ENCODE results near the gene ALDH3B2. TPM values are rescaled to one million over a fixed set of nuclear protein-coding genes. Genes with fewer than 3 reads are reported as not detected.
"Not testable (repeated sequence)": the region's sequence is repeated elsewhere in the genome, so short reads cannot be mapped to it uniquely, and the experiment has no call there.

The ALDH3B2 gene
- total RNA-seq, 2 experiments from 2014 or later = not detected

- DNase-seq (no peak), ATAC-seq (no peak)
- H3K27ac Mint-ChIP-seq = no peak overlapping the region
- H3K4me3 Mint-ChIP-seq = no peak overlapping the region
- ChIA-PET CTCF (no interaction called here), POLR2A (no interaction called here)
- H3K36me3 Mint-ChIP-seq (ENCODE audit: low read depth) = no peaks in the 10 kb centered on the region
- H3K4me1 Mint-ChIP-seq (ENCODE audit: low read depth) = no peaks in the 10 kb centered on the region
- no peaks in the 10 kb centered on the region for H3K9me3 Mint-ChIP-seq (ENCODE audit: insufficient read depth)
- H3K27me3 Mint-ChIP-seq (ENCODE audit: low read depth) = peaks cover 6% of the 10 kb centered on the region
These were observed 25.7 kb upstream of the ALDH3B2 start for GRCh38 chr11:67700141-67700540.

GRCh38 chr11:67699521-67699920 is 25.1 kb upstream of the ALDH3B2 start:
- Mint-ChIP-seq H3K9me3 (ENCODE audit: insufficient read depth) (no peaks in the 10 kb centered on the region), H3K27ac (no peak overlapping the region), H3K4me1 (ENCODE audit: low read depth) (no peaks in the 10 kb centered on the region), H3K4me3 (no peak overlapping the region), H3K36me3 (ENCODE audit: low read depth) (no peaks in the 10 kb centered on the region), H3K27me3 (ENCODE audit: low read depth) (peaks cover 6% of the 10 kb centered on the region)
- ChIA-PET POLR2A (no interaction called here), CTCF (no interaction called here)
- ATAC-seq (no peak), DNase-seq (no peak)

GRCh38 chr11:67698247-67698646 is 23.8 kb upstream of the ALDH3B2 start:
- DNase-seq (peak; percentile 38), ATAC-seq (peak; percentile 63)
- POLR2A ChIA-PET = no interaction called here
- H3K4me3 Mint-ChIP-seq = no peak overlapping the region
- no peaks in the 10 kb centered on the region for H3K36me3 Mint-ChIP-seq (ENCODE audit: low read depth)
- no peak overlapping the region for H3K27ac Mint-ChIP-seq
- H3K27me3 Mint-ChIP-seq (ENCODE audit: low read depth) = peaks cover 2% of the 10 kb centered on the region
- no peaks in the 10 kb centered on the region for H3K4me1 Mint-ChIP-seq (ENCODE audit: low read depth)
- H3K9me3 Mint-ChIP-seq (ENCODE audit: insufficient read depth) = no peaks in the 10 kb centered on the region
- CTCF ChIA-PET = interaction anchor here (0.7 kb wide), 1 partner anchor 68 kb away, joined by 4 read pairs; the partner anchor contains the start of gene NUDT8

- ATAC-seq = no peak
- Mint-ChIP-seq H3K9me3 (ENCODE audit: insufficient read depth) (no peaks in the 10 kb centered on the region), H3K4me1 (ENCODE audit: low read depth) (no peaks in the 10 kb centered on the region), H3K27me3 (ENCODE audit: low read depth) (no peaks in the 10 kb centered on the region), H3K4me3 (no peak overlapping the region), H3K36me3 (ENCODE audit: low read depth) (no peaks in the 10 kb centered on the region), H3K27ac (no peak overlapping the region)
- ChIA-PET CTCF (interaction anchor here (0.7 kb wide), 1 partner anchor 67 kb away, joined by 4 read pairs; the partner anchor contains the start of gene NUDT8), POLR2A (no interaction called here)
- DNase-seq = no peak
These were observed 23.4 kb upstream of the ALDH3B2 start for GRCh38 chr11:67697846-67698245.

GRCh38 chr11:67696998-67697397 is 22.6 kb upstream of the ALDH3B2 start:
- POLR2A ChIA-PET = no interaction called here
- no peak for DNase-seq

GRCh38 chr11:67695606-67696005 is 21.2 kb upstream of the ALDH3B2 start:
- DNase-seq (no peak), ATAC-seq (no peak)
- Mint-ChIP-seq H3K9me3 (ENCODE audit: insufficient read depth) (no peaks in the 10 kb centered on the region), H3K27me3 (ENCODE audit: low read depth) (peaks cover 9% of the 10 kb centered on the region), H3K4me3 (no peak overlapping the region), H3K27ac (no peak overlapping the region), H3K4me1 (ENCODE audit: low read depth) (no peaks in the 10 kb centered on the region), H3K36me3 (ENCODE audit: low read depth) (no peaks in the 10 kb centered on the region)
- POLR2A ChIA-PET = no interaction called here
- CTCF ChIA-PET = no interaction called here

More at GRCh38 chr11:67696998-67697397, 22.6 kb upstream of the ALDH3B2 start:
- Mint-ChIP-seq H3K4me1 (ENCODE audit: low read depth) (no peaks in the 10 kb centered on the region), H3K27me3 (ENCODE audit: low read depth) (peaks cover 3% of the 10 kb centered on the region), H3K36me3 (ENCODE audit: low read depth) (no peaks in the 10 kb centered on the region), H3K27ac (no peak overlapping the region), H3K4me3 (no peak overlapping the region), H3K9me3 (ENCODE audit: insufficient read depth) (no peaks in the 10 kb centered on the region)
- ATAC-seq = no peak
- CTCF ChIA-PET = no interaction called here

- Mint-ChIP-seq H3K27me3 (ENCODE audit: low read depth) (peaks cover 13% of the 10 kb centered on the region), H3K4me3 (no peak overlapping the region), H3K36me3 (ENCODE audit: low read depth) (no peaks in the 10 kb centered on the region), H3K9me3 (ENCODE audit: insufficient read depth) (no peaks in the 10 kb centered on the region), H3K27ac (no peak overlapping the region), H3K4me1 (ENCODE audit: low read depth) (no peaks in the 10 kb centered on the region)
- no peak for ATAC-seq
- ChIA-PET POLR2A (no interaction called here), CTCF (no interaction called here)
- no peak for DNase-seq
These were observed 20.6 kb upstream of the ALDH3B2 start for GRCh38 chr11:67694875-67695555.

- ATAC-seq (no peak), DNase-seq (no peak)
- H3K9me3 Mint-ChIP-seq (ENCODE audit: insufficient read depth) = no peaks in the 10 kb centered on the region
- H3K27ac Mint-ChIP-seq = no peak overlapping the region
- ChIA-PET POLR2A (no interaction called here), CTCF (interaction anchor here (0.9 to 3.7 kb wide), 3 partner anchors 10 to 63 kb away, joined by 4 to 21 read pairs (median 5); partner anchors contain the start of gene NUDT8)
- H3K36me3 Mint-ChIP-seq (ENCODE audit: low read depth) = no peaks in the 10 kb centered on the region
- H3K4me3 Mint-ChIP-seq = no peak overlapping the region
- H3K27me3 Mint-ChIP-seq (ENCODE audit: low read depth) = peaks cover 18% of the 10 kb centered on the region
- H3K4me1 Mint-ChIP-seq (ENCODE audit: low read depth) = peaks cover 11% of the 10 kb centered on the region
These were observed 16.7 kb upstream of the ALDH3B2 start for GRCh38 chr11:67691149-67691548.

GRCh38 chr11:67689178-67689577 is 14.8 kb upstream of the ALDH3B2 start:
- H3K27me3 Mint-ChIP-seq (ENCODE audit: low read depth) = peaks cover 22% of the 10 kb centered on the region
- no peaks in the 10 kb centered on the region for H3K9me3 Mint-ChIP-seq (ENCODE audit: insufficient read depth)
- H3K27ac Mint-ChIP-seq = no peak overlapping the region
- no peaks in the 10 kb centered on the region for H3K36me3 Mint-ChIP-seq (ENCODE audit: low read depth)
- ChIA-PET POLR2A (no interaction called here), CTCF (no interaction called here)
- ATAC-seq = no peak
- H3K4me1 Mint-ChIP-seq (ENCODE audit: low read depth) = peaks cover 11% of the 10 kb centered on the region
- H3K4me3 Mint-ChIP-seq = no peak overlapping the region
- no peak for DNase-seq

GRCh38 chr11:67687986-67688385 is 13.6 kb upstream of the ALDH3B2 start:
- CTCF ChIA-PET = no interaction called here
- no peak for DNase-seq

GRCh38 chr11:67685641-67686332 is 11.4 kb upstream of the ALDH3B2 start:
- H3K9me3 Mint-ChIP-seq (ENCODE audit: insufficient read depth); H3K36me3 Mint-ChIP-seq (ENCODE audit: low read depth); POLR2A ChIA-PET; ATAC-seq; H3K27ac Mint-ChIP-seq; CTCF ChIA-PET; H3K4me3 Mint-ChIP-seq; DNase-seq: not testable (repeated sequence)
- H3K4me1 Mint-ChIP-seq (ENCODE audit: low read depth) = peaks cover 15% of the 10 kb centered on the region
- H3K27me3 Mint-ChIP-seq (ENCODE audit: low read depth) = peaks cover 19% of the 10 kb centered on the region

More at GRCh38 chr11:67687986-67688385, 13.6 kb upstream of the ALDH3B2 start:
- Mint-ChIP-seq H3K4me1 (ENCODE audit: low read depth) (peaks cover 11% of the 10 kb centered on the region), H3K4me3 (no peak overlapping the region), H3K36me3 (ENCODE audit: low read depth) (no peaks in the 10 kb centered on the region), H3K27ac (no peak overlapping the region), H3K9me3 (ENCODE audit: insufficient read depth) (no peaks in the 10 kb centered on the region), H3K27me3 (ENCODE audit: low read depth) (peaks cover 26% of the 10 kb centered on the region)
- POLR2A ChIA-PET = interaction anchor here (0.6 kb wide), 1 partner anchor 58 kb away, joined by 3 read pairs; the partner anchor contains the start of gene NUDT8
- no peak for ATAC-seq

All from activated CD8-positive, alpha-beta T cell treated with anti-CD3 and anti-CD28 coated beads, Interleukin-2, amount 10 ng/mL, durations not matched to agents 7 days and 5 days (primary cell).